Measurements from ENCODE around the gene CELF4.
A peak's percentile ranks its signal among the peaks of the same experiment; 100 is the strongest.
"Not testable (repeated sequence)": the region's sequence is repeated elsewhere in the genome, so short reads cannot be mapped to it uniquely, and the experiment has no call there.

Gene CELF4

GRCh38 chr18:37385846-37386778, 179.5 kb downstream of the CELF4 start:
- DNase-seq = no peak

- no peak for DNase-seq
Measured at GRCh38 chr18:37383846-37384595, 181.6 kb downstream of the CELF4 start.

GRCh38 chr18:37383036-37383785, 182.4 kb downstream of the CELF4 start:
- no peak for DNase-seq

- no peak for DNase-seq
Measured at GRCh38 chr18:37381554-37381953, 184.0 kb downstream of the CELF4 start.

GRCh38 chr18:37380546-37381110, 185.0 kb downstream of the CELF4 start:
- no peak for DNase-seq

- no peak for DNase-seq
Measured at GRCh38 chr18:37378336-37379010, 187.1 kb downstream of the CELF4 start.

GRCh38 chr18:37375181-37375580, 190.4 kb downstream of the CELF4 start:
- no peak for DNase-seq

GRCh38 chr18:37368110-37368954, 197.3 kb downstream of the CELF4 start:
- no peak for DNase-seq

- peak in 1 of 2 experiments; percentile 35 for DNase-seq
Measured at GRCh38 chr18:37364237-37364636, 201.4 kb downstream of the CELF4 start.

- DNase-seq = no peak
Measured at GRCh38 chr18:37362158-37362890, 203.3 kb downstream of the CELF4 start.

GRCh38 chr18:37361335-37362157, 204.1 kb downstream of the CELF4 start:
- no peak for DNase-seq

GRCh38 chr18:37358061-37358460, 207.5 kb downstream of the CELF4 start:
- DNase-seq = not testable (repeated sequence)

- DNase-seq = no peak
Measured at GRCh38 chr18:37355772-37356171, 209.8 kb downstream of the CELF4 start.

- DNase-seq = no peak
Measured at GRCh38 chr18:37351110-37351509, 214.5 kb downstream of the CELF4 start.

GRCh38 chr18:37348729-37349128, 216.9 kb downstream of the CELF4 start:
- no peak for DNase-seq

GRCh38 chr18:37346048-37346447, 219.6 kb downstream of the CELF4 start:
- no peak for DNase-seq

- no peak for DNase-seq
Measured at GRCh38 chr18:37343542-37343851, 222.1 kb downstream of the CELF4 start.

GRCh38 chr18:37341473-37342086, 224.0 kb downstream of the CELF4 start:
- DNase-seq = no peak

GRCh38 chr18:37341016-37341415, 224.6 kb downstream of the CELF4 start:
- no peak for DNase-seq

Measured in cerebellar nuclear complex (tissue), 1 donor.